H1 (cell line): ENCODE results near the gene CDR2. TPM values are rescaled to one million over a fixed set of nuclear protein-coding genes. Genes with fewer than 3 reads are reported as not detected.

Experiments
- CTCF ChIA-PET: fragments of 300-600 bp; sonication (Branson Sonifier 250); formaldehyde crosslinking; loops from one replicate; lab custom pipeline; 2021; ENCODE audit not compliant: partially characterized antibody; lab: Charles Lee
- POLR2A ChIA-PET: fragments of 300-600 bp; sonication (Branson Sonifier 250); formaldehyde crosslinking; loops from one replicate; lab custom pipeline; 2021; ENCODE audit warnings: inconsistent platforms; ENCODE audit not compliant: partially characterized antibody; lab: Charles Lee
- DNase-seq, 2 experiments: peaks; one replicate each; pipeline versions ENCODE4 v3.0.0 to v3.0.0-alpha.2; 2010 to 2022; ENCODE audit warnings: low spot score in 2 of 2, low read depth in 1 of 2, mixed read lengths in 1 of 2
- FAIRE-seq: peaks from 2 replicates; lab custom pipeline; 2011; peaks lifted over from hg19 to GRCh38; lab: Jason Lieb, UNC
- H2AFZ ChIP-seq: 2 replicates; pipeline ENCODE4 v1.8.1; 2012; ENCODE audit warnings: low read length, inconsistent platforms
- H2AK5ac ChIP-seq: 2 replicates; pipeline ENCODE4 v1.6.1; 2013; ENCODE audit warnings: low read depth, low read length
- H2BK120ac ChIP-seq: replicated peaks from 2 replicates; pipeline ENCODE3; 2013; ENCODE audit warnings: low read depth, low read length, inconsistent platforms
- H2BK12ac ChIP-seq: 2 replicates; pipeline ENCODE4 v1.6.1; 2013; ENCODE audit warnings: low read depth, low read length
- H2BK15ac ChIP-seq: 2 replicates; pipeline ENCODE4 v1.6.1; 2013; ENCODE audit warnings: low read length
- H2BK20ac ChIP-seq: 2 replicates; pipeline ENCODE4 v1.6.1; 2013; ENCODE audit warnings: low read length
- H2BK5ac ChIP-seq: 2 replicates; pipeline ENCODE4 v1.6.1; 2013; ENCODE audit warnings: low read depth, low read length
- H3K14ac ChIP-seq: 2 replicates; pipeline ENCODE4 v1.6.1; 2013; ENCODE audit warnings: inconsistent platforms; ENCODE audit not compliant: insufficient read length
- H3K18ac ChIP-seq: 2 replicates; pipeline ENCODE4 v1.6.1; 2013; ENCODE audit warnings: low read length; ENCODE audit errors: extremely low read depth
- H3K23ac ChIP-seq: 2 replicates; pipeline ENCODE4 v1.6.1; 2013; ENCODE audit warnings: inconsistent platforms; ENCODE audit not compliant: insufficient read length
- H3K23me2 ChIP-seq: 2 replicates; pipeline ENCODE4 v1.6.1; 2013; ENCODE audit warnings: low read depth, low read length
- H3K27ac ChIP-seq: 2 replicates; pipeline ENCODE4 v1.6.1; 2011; ENCODE audit warnings: low read depth, low read length, inconsistent platforms
- H3K27me3 ChIP-seq, 4 experiments: replicated peaks in 1 of 4; 1 replicate in 1 of 4; 2 replicates in 3 of 4; pipeline versions ENCODE4 v1.6.1 to v1.8.1; 2011 to 2013; ENCODE audit warnings: low read length in 3 of 4, mild to moderate bottlenecking in 3 of 4, inconsistent platforms in 2 of 4, mixed read lengths in 2 of 4, moderate library complexity in 1 of 4; ENCODE audit not compliant: control insufficient read depth in 3 of 4, insufficient read depth in 3 of 4; ENCODE audit errors: extremely low read depth in 1 of 4
- H3K36me3 ChIP-seq, 4 experiments: 2 replicates each; pipeline versions ENCODE4 v1.6.1 to v1.8.1; 2011 to 2013; ENCODE audit warnings: mild to moderate bottlenecking in 4 of 4, low read length in 3 of 4, moderate library complexity in 2 of 4, control low read depth in 1 of 4, inconsistent platforms in 1 of 4; ENCODE audit not compliant: insufficient read depth in 4 of 4, control insufficient read depth in 2 of 4
- H3K4ac ChIP-seq: replicated peaks from 2 replicates; pipeline ENCODE3; 2013; ENCODE audit warnings: low read length, low read depth, mixed read lengths, inconsistent platforms; ENCODE audit not compliant: insufficient read length
- H3K4me1 ChIP-seq, 4 experiments: replicated peaks in 1 of 4; 1 replicate in 1 of 4; 2 replicates in 3 of 4; pipeline versions ENCODE4 v1.6.1 to v1.8.1; 2011 to 2013; ENCODE audit warnings: low read length in 3 of 4, inconsistent platforms in 2 of 4, mixed read lengths in 1 of 4; ENCODE audit not compliant: insufficient read depth in 4 of 4, control insufficient read depth in 3 of 4
- H3K4me2 ChIP-seq, 2 experiments: 2 replicates each; pipeline versions ENCODE4 v1.6.1 to v1.8.1; 2011 to 2013; ENCODE audit warnings: low read depth in 2 of 2, low read length in 2 of 2, control low read depth in 1 of 2, inconsistent platforms in 1 of 2, mild to moderate bottlenecking in 1 of 2; ENCODE audit not compliant: insufficient read depth in 1 of 2
- H3K4me3 ChIP-seq, 4 experiments: fragments of 200-600, 300-600 bp in 1 of 4; sonication (generic), shearing (Covaris generic), sonication (Bioruptor Twin) in 1 of 4; 2 replicates each; pipeline versions ENCODE4 v1.5.1 to v1.8.1; 2011 to 2016; ENCODE audit warnings: low read length in 4 of 4, low read depth in 3 of 4, control low read depth in 2 of 4, inconsistent platforms in 2 of 4, mild to moderate bottlenecking in 2 of 4, mixed read lengths in 1 of 4, moderate library complexity in 1 of 4; ENCODE audit not compliant: insufficient read depth in 2 of 4; ENCODE audit errors: extremely low read depth in 1 of 4
- H3K56ac ChIP-seq: replicated peaks from 2 replicates; pipeline ENCODE3; 2013; ENCODE audit warnings: low read depth, mild to moderate bottlenecking, mixed read lengths, low read length, inconsistent platforms; ENCODE audit not compliant: insufficient read length
- H3K79me1 ChIP-seq: 2 replicates; pipeline ENCODE4 v1.6.1; 2013; ENCODE audit warnings: low read depth, low read length, control low read depth
- H3K79me2 ChIP-seq, 2 experiments: 2 replicates each; pipeline versions ENCODE4 v1.6.1 to v1.8.1; 2012 to 2013; ENCODE audit warnings: low read length in 2 of 2, mild to moderate bottlenecking in 2 of 2, inconsistent platforms in 1 of 2; ENCODE audit not compliant: insufficient read depth in 2 of 2, control insufficient read depth in 1 of 2
- H3K9ac ChIP-seq, 4 experiments: replicated peaks in 1 of 4; 1 replicate in 1 of 4; 2 replicates in 3 of 4; pipeline versions ENCODE4 v1.6.1 to v1.8.1; 2011 to 2013; ENCODE audit warnings: low read depth in 3 of 4, low read length in 3 of 4, control low read depth in 2 of 4, mild to moderate bottlenecking in 2 of 4, moderate library complexity in 2 of 4, inconsistent platforms in 1 of 4; ENCODE audit errors: extremely low read depth in 1 of 4
- H3K9me3 ChIP-seq, 2 experiments: 2 replicates each; pipeline versions ENCODE4 v1.6.1 to v1.8.1; 2012 to 2013; ENCODE audit warnings: mild to moderate bottlenecking in 2 of 2, moderate library complexity in 2 of 2, control low read depth in 1 of 2, inconsistent platforms in 1 of 2, low read depth in 1 of 2, low read length in 1 of 2, mixed read lengths in 1 of 2; ENCODE audit not compliant: insufficient read depth in 2 of 2
- H4K20me1 ChIP-seq, 2 experiments: replicated peaks in 1 of 2; 2 replicates each; pipeline versions ENCODE3 to v1.8.1; 2011 to 2013; ENCODE audit warnings: inconsistent platforms in 2 of 2, low read length in 2 of 2, mild to moderate bottlenecking in 1 of 2; ENCODE audit not compliant: insufficient read depth in 2 of 2, control insufficient read depth in 1 of 2
- H4K5ac ChIP-seq: 2 replicates; pipeline ENCODE4 v1.6.1; 2013; ENCODE audit warnings: low read length, low read depth, mixed read lengths, inconsistent platforms; ENCODE audit not compliant: insufficient read length
- H4K8ac ChIP-seq: 2 replicates; pipeline ENCODE4 v1.8.0; 2013; ENCODE audit warnings: mild to moderate bottlenecking, moderate library complexity, low read length, inconsistent platforms; ENCODE audit not compliant: insufficient read depth; ENCODE audit errors: extremely low read depth
- H4K91ac ChIP-seq: replicated peaks from 2 replicates; pipeline ENCODE3; 2013; ENCODE audit warnings: low read length, mixed read lengths, inconsistent platforms; ENCODE audit not compliant: insufficient read length
- BRCA1 ChIP-seq: IDR thresholded peaks from 2 replicates; pipeline ENCODE4 v1.6.1; 2012; ENCODE audit warnings: low read depth, low read length, improper control_type of control experiment
- TAF1 ChIP-seq: IDR thresholded peaks from 2 replicates; pipeline ENCODE4 v1.6.1; 2011; ENCODE audit warnings: mild to moderate bottlenecking, low read depth, low read length
- TCF12 ChIP-seq: IDR thresholded peaks from 2 replicates; pipeline ENCODE4 v1.6.1; 2011; ENCODE audit warnings: low read depth, mild to moderate bottlenecking, low read length
- WGBS, 2 experiments: shearing (Covaris generic) in 1 of 2; methylation state at CpG; one replicate each; pipeline versions ENCODE4 v1.1.6 to v1.1.7; 2013 to 2015; ENCODE audit warnings: low lambda C conversion rate in 2 of 2, mixed read lengths in 2 of 2, inconsistent platforms in 1 of 2, low coverage in 1 of 2, missing lambda C conversion rate in 1 of 2; ENCODE audit not compliant: insufficient replicate concordance in 2 of 2, insufficient coverage in 1 of 2, insufficient read length in 1 of 2; ENCODE audit errors: extremely low coverage in 1 of 2, missing lambda C conversion rate in 1 of 2; 5-methylcytosine and 5-hydroxymethylcytosine counted together
- polyA plus RNA-seq, 7 experiments: library from polyadenylated mRNA; depleted of rRNA in 3 of 7; stranded (reverse) in 5 of 7; unstranded in 2 of 7; fragments of >200 nt in 5 of 7; fragments of 200-250 nt in 2 of 7; gene quantifications; 1 replicate in 5 of 7; 2 replicates in 1 of 7; 4 replicates in 1 of 7; pipeline versions ENCODE4 v1.2.1 to v1.2.3, GENCODE V29; 2011 to 2013; ENCODE audit warnings: missing spikeins in 2 of 7, mixed read lengths in 2 of 7
- total RNA-seq: library from RNA; stranded (reverse); fragmentation: NEBNext Ultra II Directional; extraction: Animal tissue kit (Norgen Biotek cat#: 25700); gene quantifications from 2 replicates; pipeline ENCODE4 v1.2.1, GENCODE V29; 2021
- TF ChIP-seq, protein P1 (sequence below): IDR thresholded peaks from 2 replicates; pipeline ENCODE4 v1.6.1; 2011; ENCODE audit warnings: low read length, improper control_type of control experiment
- TF ChIP-seq, protein P2 (sequence below): IDR thresholded peaks from 2 replicates; pipeline ENCODE4 v1.6.1; 2012; ENCODE audit warnings: inconsistent platforms

Gene CDR2
- total and polyA plus RNA-seq, 2 of the 8 experiments (the other 6 are each of a cell fraction or from before 2014, with no cell fraction given), result 16.3 to 34.9 TPM

DNA sequence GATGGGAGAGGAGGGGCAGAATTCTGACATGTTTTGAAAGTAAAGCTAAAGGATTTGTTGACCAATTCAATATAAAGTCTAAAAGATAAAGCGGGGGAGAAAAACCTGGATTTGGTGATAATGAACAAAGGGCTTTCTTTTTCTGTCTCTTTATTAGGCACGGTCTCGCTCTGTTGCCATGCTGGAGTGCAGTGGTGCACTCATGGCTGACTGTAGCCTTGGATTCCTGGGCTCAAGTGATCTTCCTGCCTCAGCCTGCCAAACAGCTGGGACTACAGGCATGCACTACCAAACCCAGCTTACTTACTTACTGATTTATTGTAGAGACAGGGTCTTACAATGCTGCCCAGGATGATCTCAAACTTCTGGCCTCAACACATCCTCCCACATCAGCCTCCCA, 7.5 kb downstream of the CDR2 start:
- H2BK120ac ChIP-seq, result no peak overlapping the region
- H3K18ac ChIP-seq, result no peak overlapping the region
- no peak overlapping the region for H3K56ac ChIP-seq
- H2AFZ ChIP-seq, result no peak overlapping the region
- H2AK5ac ChIP-seq, result no peak overlapping the region
- 84% methylated on average over 3 of the region's 3 CpGs; no CpG with 5 or more reads in 1 of the 2 experiments for WGBS, 2 experiments
- CTCF ChIA-PET, result interaction anchor here (1.2 to 1.6 kb wide), 2 partner anchors 14 to 66 kb away, joined by 3 to 4 read pairs; no protein-coding TSS in a partner anchor
- no peak overlapping the region for H2BK5ac ChIP-seq
- FAIRE-seq, result no peak
- H3K4me2 ChIP-seq, result no peak overlapping the region
- H4K5ac ChIP-seq, result no peak overlapping the region
- H3K9me3 ChIP-seq, result no peaks in the 10 kb centered on the region; a peak in 1 of 4 replicates
- H3K27ac ChIP-seq, result no peak overlapping the region
- no peak overlapping the region for H3K4me3 ChIP-seq
- peaks cover 7 to 67% of the 10 kb centered on the region in 2 experiments; a peak in 3 of 4 replicates for H3K79me2 ChIP-seq
- peaks cover 0 to 2% (median 0%) of the 10 kb centered on the region in 4 experiments; a peak in 3 of 7 replicates for H3K4me1 ChIP-seq
- H4K8ac ChIP-seq, result no peak overlapping the region
- H3K79me1 ChIP-seq, result peaks cover 8% of the 10 kb centered on the region
- H2BK15ac ChIP-seq, result no peak overlapping the region
- no peak overlapping the region for H2BK12ac ChIP-seq
- POLR2A ChIA-PET, result no interaction called here
- no peaks in the 10 kb centered on the region for H3K23me2 ChIP-seq
- H3K27me3 ChIP-seq, result no peaks in the 10 kb centered on the region
- H4K91ac ChIP-seq, result no peak overlapping the region
- DNase-seq, result no peak
- H3K14ac ChIP-seq, result no peak overlapping the region
- no peak for TF ChIP-seq BRCA1
- TF ChIP-seq, protein P1, sequence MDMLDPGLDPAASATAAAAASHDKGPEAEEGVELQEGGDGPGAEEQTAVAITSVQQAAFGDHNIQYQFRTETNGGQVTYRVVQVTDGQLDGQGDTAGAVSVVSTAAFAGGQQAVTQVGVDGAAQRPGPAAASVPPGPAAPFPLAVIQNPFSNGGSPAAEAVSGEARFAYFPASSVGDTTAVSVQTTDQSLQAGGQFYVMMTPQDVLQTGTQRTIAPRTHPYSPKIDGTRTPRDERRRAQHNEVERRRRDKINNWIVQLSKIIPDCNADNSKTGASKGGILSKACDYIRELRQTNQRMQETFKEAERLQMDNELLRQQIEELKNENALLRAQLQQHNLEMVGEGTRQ, result no peak
- TF ChIP-seq, protein P2, sequence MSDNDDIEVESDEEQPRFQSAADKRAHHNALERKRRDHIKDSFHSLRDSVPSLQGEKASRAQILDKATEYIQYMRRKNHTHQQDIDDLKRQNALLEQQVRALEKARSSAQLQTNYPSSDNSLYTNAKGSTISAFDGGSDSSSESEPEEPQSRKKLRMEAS, result no peak
- no peak for TF ChIP-seq TAF1
- no peak for TF ChIP-seq TCF12
- H3K9ac ChIP-seq, result no peak overlapping the region
- no peak overlapping the region for H2BK20ac ChIP-seq
- H3K23ac ChIP-seq, result no peak overlapping the region
- H3K36me3 ChIP-seq, result peaks cover 5 to 27% (median 20%) of the 10 kb centered on the region in 4 experiments; a peak in 5 of 8 replicates
- peaks cover 0 to 7% of the 10 kb centered on the region in 2 experiments for H4K20me1 ChIP-seq
- no peak overlapping the region for H3K4ac ChIP-seq
